Measurements from ENCODE around the gene ALDH1L2. TPM values are rescaled to one million over a fixed set of nuclear protein-coding genes. Genes with fewer than 3 reads are reported as not detected.

ALDH1L2 gene
- polyA plus RNA-seq, 1 experiment, result 76.1 TPM

- H3K36me3 ChIP-seq (ENCODE audit: control insufficient read depth, insufficient read depth, low read length), result peaks cover 1% of the 10 kb centered on the region; the same call in 1 of the 2 replicates
- TF ChIP-seq, protein P1, sequence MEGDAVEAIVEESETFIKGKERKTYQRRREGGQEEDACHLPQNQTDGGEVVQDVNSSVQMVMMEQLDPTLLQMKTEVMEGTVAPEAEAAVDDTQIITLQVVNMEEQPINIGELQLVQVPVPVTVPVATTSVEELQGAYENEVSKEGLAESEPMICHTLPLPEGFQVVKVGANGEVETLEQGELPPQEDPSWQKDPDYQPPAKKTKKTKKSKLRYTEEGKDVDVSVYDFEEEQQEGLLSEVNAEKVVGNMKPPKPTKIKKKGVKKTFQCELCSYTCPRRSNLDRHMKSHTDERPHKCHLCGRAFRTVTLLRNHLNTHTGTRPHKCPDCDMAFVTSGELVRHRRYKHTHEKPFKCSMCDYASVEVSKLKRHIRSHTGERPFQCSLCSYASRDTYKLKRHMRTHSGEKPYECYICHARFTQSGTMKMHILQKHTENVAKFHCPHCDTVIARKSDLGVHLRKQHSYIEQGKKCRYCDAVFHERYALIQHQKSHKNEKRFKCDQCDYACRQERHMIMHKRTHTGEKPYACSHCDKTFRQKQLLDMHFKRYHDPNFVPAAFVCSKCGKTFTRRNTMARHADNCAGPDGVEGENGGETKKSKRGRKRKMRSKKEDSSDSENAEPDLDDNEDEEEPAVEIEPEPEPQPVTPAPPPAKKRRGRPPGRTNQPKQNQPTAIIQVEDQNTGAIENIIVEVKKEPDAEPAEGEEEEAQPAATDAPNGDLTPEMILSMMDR (IDR thresholded peaks at IDR 0.05; ENCODE audit: insufficient read depth, low read depth, low read length), result no peak
- no peaks in the 10 kb centered on the region for H3K27me3 ChIP-seq (ENCODE audit: control insufficient read depth, insufficient read depth, low read length)
- POLR2A ChIA-PET, result no interaction called here
- CTCF ChIA-PET, result interaction anchor here (1.0 kb wide), 1 partner anchor 13 kb away, joined by 3 read pairs; no protein-coding TSS in a partner anchor
- no peak for DNase-seq (ENCODE audit: low read depth)
- peak overlapping the region; percentile 98 for H3K4me3 ChIP-seq (ENCODE audit: low read depth, low read length)
These were observed 25.4 kb upstream of the ALDH1L2 start for GRCh38 chr12:105109465-105110212.

- Histone ChIP-seq H3K4me3 (ENCODE audit: low read depth, low read length) (peak within 1 kb of the TSS; percentile 98), H3K36me3 (ENCODE audit: control insufficient read depth, insufficient read depth, low read length) (peaks cover 1% of the 10 kb centered on the region; the same call in 1 of the 2 replicates), H3K27me3 (ENCODE audit: control insufficient read depth, insufficient read depth, low read length) (no peaks in the 10 kb centered on the region)
- ChIA-PET POLR2A (interaction anchor here (0.6 kb wide), 2 partner anchors 303 to 1130 kb away, joined by 3 read pairs; no protein-coding TSS in a partner anchor), CTCF (interaction anchor here (0.7 to 1.1 kb wide), 2 partner anchors 16 to 275 kb away, joined by 4 read pairs; no protein-coding TSS in a partner anchor)
- DNase-seq (ENCODE audit: low read depth), result no peak
- TF ChIP-seq, protein P1 (IDR thresholded peaks at IDR 0.05; ENCODE audit: insufficient read depth, low read depth, low read length), result 0 out of 2 replicates have a peak, but pooled peaks have one; percentile 5
These were observed 23.5 kb upstream of the ALDH1L2 start, which contains the start of gene WASHC4 for GRCh38 chr12:105107494-105108371. WASHC4 (plus strand) TSS chr12:105107731; CDS start chr12:105107801, 70 bp downstream.

DNA sequence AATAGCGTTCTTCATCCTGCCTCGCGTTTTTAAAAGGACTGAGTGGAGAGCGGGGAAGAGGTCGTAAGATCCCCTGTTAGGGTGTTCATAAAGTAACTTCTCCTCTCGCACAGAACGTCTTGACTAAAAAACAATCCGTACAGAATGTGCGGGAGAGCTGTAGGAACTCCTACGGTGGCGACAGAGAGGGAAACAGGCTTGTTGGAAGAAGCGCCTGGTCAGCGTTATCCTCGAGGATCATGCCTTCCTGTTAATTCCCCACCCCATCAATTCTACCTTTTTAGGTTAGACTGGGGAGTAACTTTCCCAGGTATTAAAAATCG is 22.9 kb upstream of the ALDH1L2 start:
- ChIA-PET POLR2A (no interaction called here), CTCF (interaction anchor here (1.1 kb wide), 1 partner anchor 276 kb away, joined by 4 read pairs; no protein-coding TSS in a partner anchor)
- Histone ChIP-seq H3K36me3 (ENCODE audit: control insufficient read depth, insufficient read depth, low read length) (no peaks in the 10 kb centered on the region), H3K4me3 (ENCODE audit: low read depth, low read length) (peak overlapping the region; percentile 98), H3K27me3 (ENCODE audit: control insufficient read depth, insufficient read depth, low read length) (no peaks in the 10 kb centered on the region)
- no peak for DNase-seq (ENCODE audit: low read depth)
- TF ChIP-seq, protein P1 (IDR thresholded peaks at IDR 0.05; ENCODE audit: insufficient read depth, low read depth, low read length), result no peak

GRCh38 chr12:105106621-105107020 is 22.4 kb upstream of the ALDH1L2 start:
- Histone ChIP-seq H3K27me3 (ENCODE audit: control insufficient read depth, insufficient read depth, low read length) (no peaks in the 10 kb centered on the region), H3K4me3 (ENCODE audit: low read depth, low read length) (no peak overlapping the region; the same call in 1 of the 2 replicates), H3K36me3 (ENCODE audit: control insufficient read depth, insufficient read depth, low read length) (no peaks in the 10 kb centered on the region)
- TF ChIP-seq, protein P1 (IDR thresholded peaks at IDR 0.05; ENCODE audit: insufficient read depth, low read depth, low read length), result no peak
- POLR2A ChIA-PET, result no interaction called here
- CTCF ChIA-PET, result no interaction called here
- DNase-seq (ENCODE audit: low read depth), result no peak

- no peaks in the 10 kb centered on the region for H3K36me3 ChIP-seq (ENCODE audit: control insufficient read depth, insufficient read depth, low read length)
- TF ChIP-seq, protein P1 (IDR thresholded peaks at IDR 0.05; ENCODE audit: insufficient read depth, low read depth, low read length), result no peak
- CTCF ChIA-PET, result interaction anchor here (0.6 to 0.9 kb wide), 2 partner anchors 21 to 128 kb away, joined by 3 to 4 read pairs; partner anchors contain the start of gene ALDH1L2
- H3K4me3 ChIP-seq (ENCODE audit: low read depth, low read length), result no peak overlapping the region
- no peak for DNase-seq (ENCODE audit: low read depth)
- POLR2A ChIA-PET, result interaction anchor here (0.5 kb wide), 1 partner anchor 9 kb away, joined by 3 read pairs; no protein-coding TSS in a partner anchor
- H3K27me3 ChIP-seq (ENCODE audit: control insufficient read depth, insufficient read depth, low read length), result no peaks in the 10 kb centered on the region
These were observed 20.5 kb upstream of the ALDH1L2 start for GRCh38 chr12:105104762-105105161.
